Pancreas (tissue), 10 donors: ENCODE data around the gene ZNF423. TPM values are rescaled to one million over a fixed set of nuclear protein-coding genes. Genes with fewer than 3 reads are reported as not detected.

ENCODE experiments used
- ATAC-seq, 4 donors: fragments of 200-7000 bp; cut with Tn5 transposase; one replicate each; pipeline versions ENCODE4 v1.8.0 to v1.9.1; 2020; ENCODE audit warnings: mild to moderate bottlenecking in 4 of 4, moderate library complexity in 4 of 4
- DNase-seq, 6 donors: peaks; one replicate each; pipeline ENCODE4 v3.0.0-alpha.2; 2020
- FAIRE-seq: peaks from 2 replicates; lab custom pipeline; 2012; peaks lifted over from hg19 to GRCh38; lab: Jason Lieb, UNC
- H3K27ac ChIP-seq, 4 donors: fragments of 200-600 bp; sonication (generic); 1 replicate in 3 of 4; 2 replicates in 1 of 4; pipeline versions ENCODE4 v1.5.0 to v1.8.0; 2020
- H3K27me3 ChIP-seq, 4 donors: fragments of 200-600 bp; one replicate each; pipeline ENCODE4 v1.8.0; 2021
- H3K36me3 ChIP-seq, 3 donors: fragments of 200-600 bp; sonication (generic) in 1 of 3; one replicate each; pipeline versions ENCODE4 v1.5.0 to v1.8.0; 2020 to 2021
- H3K4me1 ChIP-seq, 3 donors: fragments of 200-600 bp; one replicate each; pipeline ENCODE4 v1.8.0; 2021
- H3K4me3 ChIP-seq, 4 donors: fragments of 200-600 bp; sonication (generic) in 2 of 4; one replicate each; pipeline versions ENCODE4 v1.5.0 to v1.8.0; 2020 to 2021
- H3K9me3 ChIP-seq, 4 donors: fragments of 200-600 bp; one replicate each; pipeline ENCODE4 v1.8.0; 2021
- CTCF ChIP-seq, 4 donors: fragments of 200-600 bp; sonication (generic) in 3 of 4; IDR thresholded peaks; one replicate each; pipeline versions ENCODE4 v1.5.0 to v1.8.0; 2021; ENCODE audit warnings: antibody characterized with exemption in 4 of 4
- WGBS, 2 donors: extraction: QIAGEN DNeasy Blood & Tissue Kit; methylation state at CpG; one replicate each; pipeline ENCODE4 v1.1.7; 2013; 5-methylcytosine and 5-hydroxymethylcytosine counted together
- intact Hi-C, 3 donors: fragments of 100-400 bp; cut with DNase I; formaldehyde crosslinking; loops; one replicate each; pipeline versions ENCODE4 v1.11.1 to v1.14.2; 2022
- polyA plus RNA-seq, 2 donors: library from polyadenylated mRNA; stranded (reverse); fragments of 200-250 nt; gene quantifications; one replicate each; pipeline ENCODE4 v1.2.3, GENCODE V29; 2013
- total RNA-seq, 6 donors: library from RNA; stranded (reverse); fragmentation: NEBNext Ultra II Directional in 4 of 6; extraction: Animal tissue kit (Norgen Biotek cat#: 25700) in 4 of 6; gene quantifications; one replicate each; pipeline versions ENCODE4 v1.2.1 to v1.2.4, GENCODE V29; 2021 to 2023
- donor health status: healthy with polysubstance abuse.
- donor health status: DM: no; HTN: no; CAD: no; lungs with moderate emphysema.
- donor health status: DM: no; HTN: no; CAD: no.
- donor health status: control.
- donor health status: control.
- donor health status: Bipolar disorder and iron deficiency.
- donor health status: DM: yes; HTN: yes; CAD: no.
- donor health status: DM: no; HTN: no; CAD: no.
- donor health status: DM: no; HTN: no; CAD: no.
- donor health status: DM: yes; HTN: yes; CAD: no.

ZNF423 gene
- total and polyA plus RNA-seq, 8 donors = 0.61 to 5.1 (median 3.0) TPM

GRCh38 chr16:49788572-49788971 lies 67.3 kb downstream of the ZNF423 start:
- no peak for FAIRE-seq
- H3K27ac ChIP-seq = no peak overlapping the region
- no peaks in the 10 kb centered on the region for H3K4me1 ChIP-seq
- intact Hi-C loops = no loop called here
- peak in 1 of 4 donors; percentile 29 for ATAC-seq
- DNase-seq = no peak
- H3K4me3 ChIP-seq = no peak overlapping the region
- no peak for TF ChIP-seq CTCF (IDR thresholded peaks at IDR 0.05)
- H3K27me3 ChIP-seq = no peaks in the 10 kb centered on the region
- no peaks in the 10 kb centered on the region for H3K9me3 ChIP-seq
- WGBS, 2 donors = 83 to 94% methylated on average over 3 of the region's 3 CpGs
- H3K36me3 ChIP-seq = no peaks in the 10 kb centered on the region

GRCh38 chr16:49786926-49787557 lies 68.9 kb downstream of the ZNF423 start:
- Histone ChIP-seq H3K9me3 (no peaks in the 10 kb centered on the region), H3K4me1 (no peaks in the 10 kb centered on the region), H3K4me3 (no peak overlapping the region), H3K36me3 (no peaks in the 10 kb centered on the region), H3K27ac (no peak overlapping the region), H3K27me3 (no peaks in the 10 kb centered on the region)
- intact Hi-C loops = no loop called here
- DNase-seq = no peak
- ATAC-seq = no peak
- TF ChIP-seq CTCF (IDR thresholded peaks at IDR 0.05) = no peak
- FAIRE-seq = no peak
- 91 to 94% methylated on average over 12 of the region's 12 CpGs for WGBS, 2 donors

GRCh38 chr16:49785970-49786369 lies 69.9 kb downstream of the ZNF423 start:
- H3K4me1 ChIP-seq = no peaks in the 10 kb centered on the region
- no peaks in the 10 kb centered on the region for H3K9me3 ChIP-seq
- no peak overlapping the region for H3K4me3 ChIP-seq
- TF ChIP-seq CTCF (IDR thresholded peaks at IDR 0.05) = no peak
- FAIRE-seq (no peak), ATAC-seq (no peak), DNase-seq (no peak)
- no peak overlapping the region for H3K27ac ChIP-seq
- 92 to 96% methylated on average over 11 of the region's 11 CpGs for WGBS, 2 donors
- H3K36me3 ChIP-seq = no peaks in the 10 kb centered on the region
- H3K27me3 ChIP-seq = no peaks in the 10 kb centered on the region
- intact Hi-C loops = no loop called here

- FAIRE-seq (no peak), DNase-seq (no peak), ATAC-seq (no peak)
- WGBS, 2 donors = 82 to 85% methylated on average over 5 of the region's 5 CpGs
- no peaks in the 10 kb centered on the region for H3K9me3 ChIP-seq
- TF ChIP-seq CTCF (IDR thresholded peaks at IDR 0.05) = no peak
- H3K27me3 ChIP-seq = no peaks in the 10 kb centered on the region
- no peaks in the 10 kb centered on the region for H3K36me3 ChIP-seq
- H3K4me3 ChIP-seq = no peak overlapping the region
- intact Hi-C loops = no loop called here
- H3K27ac ChIP-seq = no peak overlapping the region
- H3K4me1 ChIP-seq = no peaks in the 10 kb centered on the region
Measured at GRCh38 chr16:49782405-49782804, 73.5 kb downstream of the ZNF423 start.

- FAIRE-seq (no peak), ATAC-seq (peak in 1 of 4 donors; percentile 45), DNase-seq (no peak)
- intact Hi-C loops = no loop called here
- Histone ChIP-seq H3K27me3 (no peaks in the 10 kb centered on the region), H3K4me1 (no peaks in the 10 kb centered on the region), H3K27ac (no peak overlapping the region), H3K9me3 (no peaks in the 10 kb centered on the region), H3K4me3 (no peak overlapping the region), H3K36me3 (no peaks in the 10 kb centered on the region)
- 88 to 89% methylated on average over 14 of the region's 14 CpGs for WGBS, 2 donors
- no peak for TF ChIP-seq CTCF (IDR thresholded peaks at IDR 0.05)
Measured at GRCh38 chr16:49781401-49781800, 74.5 kb downstream of the ZNF423 start.
